ENCODE results near the gene FERMT2. TPM values are rescaled to one million over a fixed set of nuclear protein-coding genes. Genes with fewer than 3 reads are reported as not detected.

The FERMT2 gene
- total RNA-seq, 1 experiment from 2014 or later = 40.8 TPM

DNA sequence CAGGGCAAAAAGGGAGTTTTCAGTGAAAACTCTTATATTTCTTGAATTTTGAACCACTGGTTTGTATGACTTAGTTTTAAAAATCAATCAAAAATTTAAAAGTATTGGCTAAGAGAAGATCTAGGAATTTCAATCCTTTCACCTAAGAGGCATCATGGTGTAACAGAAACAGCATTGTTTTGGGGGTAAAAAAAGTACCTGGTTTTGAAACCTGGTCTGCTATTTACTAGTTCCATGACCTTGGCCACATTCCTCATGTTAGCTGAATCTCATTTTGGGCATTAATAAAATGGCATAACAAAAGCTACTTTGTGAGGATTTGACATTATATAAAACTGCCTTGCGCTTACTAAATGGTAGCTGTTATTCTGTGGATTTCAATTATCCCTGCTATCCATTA, 142.7 kb downstream of the FERMT2 start:
- intact Hi-C loops (cut with micrococcal nuclease; ENCODE audit: unreplicated experiment) = no loop called here
- H3K27me3 Mint-ChIP-seq (ENCODE audit: insufficient read depth, unreplicated experiment) = no peaks in the 10 kb centered on the region
- no peak overlapping the region for H3K4me3 Mint-ChIP-seq (ENCODE audit: unreplicated experiment)
- POLR2A ChIA-PET = no interaction called here
- H3K36me3 ChIP-seq (ENCODE audit: control insufficient read depth, insufficient read depth, low read length) = no peaks in the 10 kb centered on the region
- TF ChIP-seq, protein P1, sequence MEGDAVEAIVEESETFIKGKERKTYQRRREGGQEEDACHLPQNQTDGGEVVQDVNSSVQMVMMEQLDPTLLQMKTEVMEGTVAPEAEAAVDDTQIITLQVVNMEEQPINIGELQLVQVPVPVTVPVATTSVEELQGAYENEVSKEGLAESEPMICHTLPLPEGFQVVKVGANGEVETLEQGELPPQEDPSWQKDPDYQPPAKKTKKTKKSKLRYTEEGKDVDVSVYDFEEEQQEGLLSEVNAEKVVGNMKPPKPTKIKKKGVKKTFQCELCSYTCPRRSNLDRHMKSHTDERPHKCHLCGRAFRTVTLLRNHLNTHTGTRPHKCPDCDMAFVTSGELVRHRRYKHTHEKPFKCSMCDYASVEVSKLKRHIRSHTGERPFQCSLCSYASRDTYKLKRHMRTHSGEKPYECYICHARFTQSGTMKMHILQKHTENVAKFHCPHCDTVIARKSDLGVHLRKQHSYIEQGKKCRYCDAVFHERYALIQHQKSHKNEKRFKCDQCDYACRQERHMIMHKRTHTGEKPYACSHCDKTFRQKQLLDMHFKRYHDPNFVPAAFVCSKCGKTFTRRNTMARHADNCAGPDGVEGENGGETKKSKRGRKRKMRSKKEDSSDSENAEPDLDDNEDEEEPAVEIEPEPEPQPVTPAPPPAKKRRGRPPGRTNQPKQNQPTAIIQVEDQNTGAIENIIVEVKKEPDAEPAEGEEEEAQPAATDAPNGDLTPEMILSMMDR (IDR thresholded peaks at IDR 0.05; ENCODE audit: insufficient read depth in 1 of 2, low read depth in 1 of 2, low read length in 1 of 2, severe bottlenecking in 1 of 2, unreplicated experiment in 1 of 2) = no peak
- no TSS peak for BruUV-seq (replicated peaks)
- H3K4me1 ChIP-seq = no peaks in the 10 kb centered on the region
- no peak overlapping the region for H3K27ac Mint-ChIP-seq (ENCODE audit: unreplicated experiment)
- H3K36me3 Mint-ChIP-seq (ENCODE audit: insufficient read depth, unreplicated experiment) = no peaks in the 10 kb centered on the region
- no peak for DNase-seq
- H3K27me3 ChIP-seq (replicated peaks; ENCODE audit: control insufficient read depth, insufficient read depth, low read length) = no peaks in the 10 kb centered on the region
- no peaks in the 10 kb centered on the region for H3K9me3 Mint-ChIP-seq (ENCODE audit: unreplicated experiment)
- CTCF ChIA-PET = no interaction called here
- no peak overlapping the region for H3K4me3 ChIP-seq (ENCODE audit: low read depth, low read length)
- H3K4me1 Mint-ChIP-seq (ENCODE audit: low read depth, unreplicated experiment) = no peaks in the 10 kb centered on the region
- H3K9me3 ChIP-seq = no peaks in the 10 kb centered on the region

Other genes starting within 250 kb of the FERMT2 start
- 129 and 130 TPM in 2 replicates for gene PSMC6, start 243.8 kb downstream of the FERMT2 start, total RNA-seq (2022)
- 23.1 and 24.4 TPM in 2 replicates for gene STYX, start 220.9 kb downstream of the FERMT2 start, total RNA-seq (2022)
- gene GNPNAT1, start 159.4 kb downstream of the FERMT2 start, total RNA-seq (2022) = 35.9 and 41.6 TPM in 2 replicates
- 8.8 and 9.0 TPM in 2 replicates for gene DDHD1, start 202.3 kb upstream of the FERMT2 start, total RNA-seq (2022)

Data from Caco-2 (cell line).